HepG2 (cell line): ENCODE results near the gene EXPH5. TPM values are rescaled to one million over a fixed set of nuclear protein-coding genes. Genes with fewer than 3 reads are reported as not detected.

Source experiments
- ATAC-seq: fragments of 200-7000 bp; cut with Tn5 transposase; 3 replicates; pipeline ENCODE4 v1.9.1; 2020; ENCODE audit warnings: mild to moderate bottlenecking, moderate library complexity
- BruUV-seq: library from RNA; stranded (reverse); fragments of 400-500 nt; replicated peaks from 2 replicates; lab custom pipeline; 2021; lab: Mats Ljungman, UMichigan
- CTCF ChIA-PET: fragments of 300-600 bp; formaldehyde crosslinking; extraction: SDS; loops from one replicate; lab custom pipeline; 2021; ENCODE audit warnings: low total read pairs, inconsistent platforms, low intra/inter-chr PET ratio; lab: Yijun Ruan, JAX
- POLR2A ChIA-PET: fragments of 350-600 bp; sonication (Branson Sonifier 250); formaldehyde crosslinking; loops from one replicate; lab custom pipeline; 2020; ENCODE audit warnings: antibody characterized with exemption, inconsistent platforms; lab: Yijun Ruan, JAX
- DNase-seq: peaks from one replicate; pipeline ENCODE4 v3.0.0-alpha.2; 2015; ENCODE audit warnings: low spot score
- FAIRE-seq: peaks from 3 replicates; lab custom pipeline; 2011; peaks lifted over from hg19 to GRCh38; lab: Jason Lieb, UNC
- H2AFZ ChIP-seq: one replicate; pipeline ENCODE4 v1.6.1; 2011; ENCODE audit warnings: low read length, inconsistent platforms
- H3K27ac ChIP-seq: fragments of 300-600 bp; 3 replicates; pipeline ENCODE4 v1.8.0; 2011; ENCODE audit warnings: mixed run types, mild to moderate bottlenecking, mixed read lengths, low read length, inconsistent platforms; ENCODE audit not compliant: insufficient read depth; ENCODE audit errors: extremely low read length
- H3K27me3 ChIP-seq, 2 experiments: fragments of 200-600 bp in 1 of 2; 2 replicates in 1 of 2; 3 replicates in 1 of 2; pipeline versions ENCODE4 v1.6.0 to v1.8.0; 2011; ENCODE audit warnings: low read length in 2 of 2, mild to moderate bottlenecking in 2 of 2, moderate library complexity in 2 of 2, inconsistent platforms in 1 of 2; ENCODE audit not compliant: insufficient read depth in 2 of 2, control insufficient read depth in 1 of 2
- H3K36me3 ChIP-seq, 2 experiments: fragments of 200-600 bp in 1 of 2; replicated peaks in 1 of 2; 2 replicates in 1 of 2; 3 replicates in 1 of 2; pipeline versions ENCODE4 v1.5.1 to v1.8.0; 2011; ENCODE audit warnings: low read length in 2 of 2, inconsistent platforms in 1 of 2; ENCODE audit not compliant: insufficient read depth in 2 of 2, control insufficient read depth in 1 of 2
- H3K4me1 ChIP-seq: 2 replicates; pipeline ENCODE4 v1.5.1; 2012; ENCODE audit warnings: low read length, inconsistent platforms; ENCODE audit not compliant: insufficient read depth
- H3K4me2 ChIP-seq: 2 replicates; pipeline ENCODE4 v1.6.0; 2011; ENCODE audit warnings: low read depth, low read length, inconsistent platforms
- H3K4me3 ChIP-seq, 3 experiments: fragments of 200-600 bp in 1 of 3; sonication (generic), shearing (Covaris generic) in 1 of 3; replicated peaks in 1 of 3; 2 replicates each; pipeline ENCODE4 v1.5.1; 2011 to 2016; ENCODE audit warnings: low read length in 3 of 3, inconsistent platforms in 2 of 3, low read depth in 2 of 3, mild to moderate bottlenecking in 2 of 3, control low read depth in 1 of 3, mixed read lengths in 1 of 3; ENCODE audit not compliant: insufficient read depth in 1 of 3
- H3K79me2 ChIP-seq: one replicate; pipeline ENCODE4 v1.6.1; 2011; ENCODE audit warnings: low read length, inconsistent platforms; ENCODE audit not compliant: insufficient read depth
- H3K9ac ChIP-seq: 2 replicates; pipeline ENCODE4 v1.6.0; 2011; ENCODE audit warnings: mild to moderate bottlenecking, low read depth, low read length, inconsistent platforms; ENCODE audit not compliant: insufficient read depth
- H3K9me3 ChIP-seq: 2 replicates; pipeline ENCODE4 v1.5.1; 2012; ENCODE audit warnings: mild to moderate bottlenecking, low read length
- H4K20me1 ChIP-seq: 2 replicates; pipeline ENCODE4 v1.6.0; 2011; ENCODE audit warnings: inconsistent platforms, mild to moderate bottlenecking, low read length, moderate library complexity; ENCODE audit not compliant: insufficient read depth
- AHR ChIP-seq: IDR thresholded peaks from 2 replicates; pipeline ENCODE4 v1.6.1; 2018; ENCODE audit warnings: missing genetic modification reagents, missing compliant biosample characterization
- GFI1 ChIP-seq: sonication (generic); formaldehyde crosslinking; IDR thresholded peaks from 2 replicates; pipeline ENCODE4 v1.5.0; 2020; ENCODE audit warnings: missing genetic modification reagents, mild to moderate bottlenecking, borderline replicate concordance
- RORA ChIP-seq: sonication (generic); formaldehyde crosslinking; IDR thresholded peaks from 2 replicates; pipeline ENCODE4 v1.5.0; 2020; ENCODE audit warnings: mild to moderate bottlenecking, missing genetic modification reagents, moderate library complexity
- RXRB ChIP-seq: IDR thresholded peaks from 2 replicates; pipeline ENCODE4 v1.6.1; 2016; ENCODE audit warnings: borderline replicate concordance, missing genetic modification reagents, missing compliant biosample characterization
- YY1 ChIP-seq: IDR thresholded peaks from 2 replicates; pipeline ENCODE4 v1.6.1; 2011; ENCODE audit warnings: low read length, low read depth, moderate library complexity, mild to moderate bottlenecking; ENCODE audit not compliant: insufficient read depth, insufficient replicate concordance
- ZNF253 ChIP-seq: sonication (generic); formaldehyde crosslinking; IDR thresholded peaks from 2 replicates; pipeline ENCODE4 v1.8.0; 2022; ENCODE audit warnings: mild to moderate bottlenecking, missing genetic modification reagents, borderline replicate concordance
- ZNF318 ChIP-seq: sonication (generic); formaldehyde crosslinking; IDR thresholded peaks from 2 replicates; pipeline ENCODE4 v1.4.0; 2020; ENCODE audit warnings: mild to moderate bottlenecking, missing genetic modification reagents
- ZNF329 ChIP-seq: sonication (generic); formaldehyde crosslinking; IDR thresholded peaks from 2 replicates; pipeline ENCODE4 v1.9.0; 2021; ENCODE audit warnings: low read depth, mild to moderate bottlenecking, missing genetic modification reagents
- ZNF496 ChIP-seq: sonication (generic); formaldehyde crosslinking; IDR thresholded peaks from 2 replicates; pipeline ENCODE4 v1.8.1; 2023; ENCODE audit warnings: mild to moderate bottlenecking, moderate library complexity, missing genetic modification reagents; ENCODE audit not compliant: insufficient replicate concordance
- WGBS: methylation state at CpG from one replicate; pipeline ENCODE4 v1.1.6; 2017; ENCODE audit warnings: low lambda C conversion rate; 5-methylcytosine and 5-hydroxymethylcytosine counted together
- in situ Hi-C: cut with HindIII; loops from 2 replicates; pipeline ENCODE4 v1.10.0; 2017; ENCODE audit warnings: low pct_unique_long_range_greater_than_20kb; ENCODE audit not compliant: extremely low pct_ligation_motif_present
- intact Hi-C: fragments of 100-400 bp; cut with micrococcal nuclease; formaldehyde crosslinking; loops from one replicate; pipeline ENCODE4 v1.10.0; 2022; ENCODE audit not compliant: unreplicated experiment
- polyA plus RNA-seq, 8 experiments: library from polyadenylated mRNA; depleted of rRNA in 3 of 8; stranded (reverse) in 7 of 8; unstranded in 1 of 8; fragments of >200 nt; fragmentation: Illumina TruSeq in 4 of 8; extraction: Trizol in 4 of 8; gene quantifications; 2 replicates each; pipeline versions ENCODE4 v1.2.1 to v1.2.3, GENCODE V29; 2011 to 2016; ENCODE audit warnings: low read depth in 4 of 8, missing spikeins in 1 of 8, mixed read lengths in 1 of 8; ENCODE audit not compliant: insufficient read depth in 1 of 8
- total RNA-seq, 5 experiments: library from RNA; depleted of rRNA; stranded (reverse); fragments of >200 nt; fragmentation: Illumina TruSeq; extraction: Trizol; gene quantifications; 2 replicates each; pipeline ENCODE4 v1.2.3, GENCODE V29; 2016; ENCODE audit warnings: low read depth in 1 of 5
- TF ChIP-seq, protein P1 (sequence below): sonication (generic); formaldehyde crosslinking; IDR thresholded peaks from 2 replicates; pipeline ENCODE4 v1.4.0; 2020; ENCODE audit warnings: low read depth, mild to moderate bottlenecking, missing genetic modification reagents
- TF ChIP-seq, protein P2 (sequence below): sonication (generic); formaldehyde crosslinking; IDR thresholded peaks from 2 replicates; pipeline ENCODE4 v1.5.0; 2020; ENCODE audit warnings: missing genetic modification reagents

EXPH5 gene
- total and polyA plus RNA-seq, 2 of the 13 experiments (the other 11 are each of a cell fraction or from before 2014, with no cell fraction given) = under 0.01 to 0.02 TPM

- H3K79me2 ChIP-seq = no peaks in the 10 kb centered on the region
- no peaks in the 10 kb centered on the region for H4K20me1 ChIP-seq
- CTCF ChIA-PET = no interaction called here
- ATAC-seq = no peak
- H3K27ac ChIP-seq = no peak overlapping the region
- no peak overlapping the region for H3K4me3 ChIP-seq
- no peaks in the 10 kb centered on the region for H3K9me3 ChIP-seq
- POLR2A ChIA-PET = no interaction called here
- intact Hi-C loops (no loop called here), in situ Hi-C loops (no loop called here)
- H3K27me3 ChIP-seq = no peaks in the 10 kb centered on the region
- 47% methylated on average over 2 of the region's 3 CpGs for WGBS
- no peak overlapping the region for H3K4me2 ChIP-seq
- no peaks in the 10 kb centered on the region for H3K36me3 ChIP-seq
- no peaks in the 10 kb centered on the region for H3K4me1 ChIP-seq
- FAIRE-seq = no peak
- no peak for DNase-seq
- H2AFZ ChIP-seq = no peak overlapping the region
- no TSS peak for BruUV-seq
- no peak overlapping the region for H3K9ac ChIP-seq
- TF ChIP-seq ZNF253 (no peak), RORA (CRISPR knock-in tag) (no peak), YY1 (no peak), ZNF318 (CRISPR knock-in tag) (no peak), RXRB (CRISPR knock-in tag) (no peak), AHR (CRISPR knock-in tag) (no peak), GFI1 (no peak), ZNF496 (no peak), ZNF329 (no peak)
- TF ChIP-seq, protein P1, sequence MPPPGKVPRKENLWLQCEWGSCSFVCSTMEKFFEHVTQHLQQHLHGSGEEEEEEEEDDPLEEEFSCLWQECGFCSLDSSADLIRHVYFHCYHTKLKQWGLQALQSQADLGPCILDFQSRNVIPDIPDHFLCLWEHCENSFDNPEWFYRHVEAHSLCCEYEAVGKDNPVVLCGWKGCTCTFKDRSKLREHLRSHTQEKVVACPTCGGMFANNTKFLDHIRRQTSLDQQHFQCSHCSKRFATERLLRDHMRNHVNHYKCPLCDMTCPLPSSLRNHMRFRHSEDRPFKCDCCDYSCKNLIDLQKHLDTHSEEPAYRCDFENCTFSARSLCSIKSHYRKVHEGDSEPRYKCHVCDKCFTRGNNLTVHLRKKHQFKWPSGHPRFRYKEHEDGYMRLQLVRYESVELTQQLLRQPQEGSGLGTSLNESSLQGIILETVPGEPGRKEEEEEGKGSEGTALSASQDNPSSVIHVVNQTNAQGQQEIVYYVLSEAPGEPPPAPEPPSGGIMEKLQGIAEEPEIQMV (CRISPR knock-in tag) = no peak
- TF ChIP-seq, protein P2, sequence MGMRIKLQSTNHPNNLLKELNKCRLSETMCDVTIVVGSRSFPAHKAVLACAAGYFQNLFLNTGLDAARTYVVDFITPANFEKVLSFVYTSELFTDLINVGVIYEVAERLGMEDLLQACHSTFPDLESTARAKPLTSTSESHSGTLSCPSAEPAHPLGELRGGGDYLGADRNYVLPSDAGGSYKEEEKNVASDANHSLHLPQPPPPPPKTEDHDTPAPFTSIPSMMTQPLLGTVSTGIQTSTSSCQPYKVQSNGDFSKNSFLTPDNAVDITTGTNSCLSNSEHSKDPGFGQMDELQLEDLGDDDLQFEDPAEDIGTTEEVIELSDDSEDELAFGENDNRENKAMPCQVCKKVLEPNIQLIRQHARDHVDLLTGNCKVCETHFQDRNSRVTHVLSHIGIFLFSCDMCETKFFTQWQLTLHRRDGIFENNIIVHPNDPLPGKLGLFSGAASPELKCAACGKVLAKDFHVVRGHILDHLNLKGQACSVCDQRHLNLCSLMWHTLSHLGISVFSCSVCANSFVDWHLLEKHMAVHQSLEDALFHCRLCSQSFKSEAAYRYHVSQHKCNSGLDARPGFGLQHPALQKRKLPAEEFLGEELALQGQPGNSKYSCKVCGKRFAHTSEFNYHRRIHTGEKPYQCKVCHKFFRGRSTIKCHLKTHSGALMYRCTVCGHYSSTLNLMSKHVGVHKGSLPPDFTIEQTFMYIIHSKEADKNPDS = no peak
Observed at GRCh38 chr11:108508653-108509593, 84.6 kb downstream of the EXPH5 start.
